Ishikawa (cell line): ENCODE measurements around the gene ZNF43.

Experiments
- EP300 ChIP-seq: IDR thresholded peaks from 2 replicates; pipeline ENCODE4 v1.6.1; 2012; ENCODE audit warnings: borderline replicate concordance
- FOXM1 ChIP-seq: IDR thresholded peaks from 2 replicates; pipeline ENCODE4 v1.6.1; 2012; ENCODE audit warnings: low read depth, borderline replicate concordance
- REST ChIP-seq: IDR thresholded peaks from 2 replicates; pipeline ENCODE4 v1.6.1; 2012; ENCODE audit warnings: low read depth, mild to moderate bottlenecking
- YY1 ChIP-seq: IDR thresholded peaks from 2 replicates; pipeline ENCODE4 v1.6.1; 2012; ENCODE audit warnings: low read depth
- ZBTB7A ChIP-seq: IDR thresholded peaks from 2 replicates; pipeline ENCODE4 v1.6.1; 2012; ENCODE audit warnings: low read depth

GRCh38 chr19:21856773-21857514 is 21.0 kb upstream of the ZNF43 start:
- TF ChIP-seq FOXM1: no peak
- TF ChIP-seq ZBTB7A: no peak
- no peak for TF ChIP-seq EP300
- no peak for TF ChIP-seq YY1
- TF ChIP-seq REST: no peak
